B cell (primary cell): ENCODE data around the gene PARP8. TPM values are rescaled to one million over a fixed set of nuclear protein-coding genes. Genes with fewer than 3 reads are reported as not detected.

Experiments
- ATAC-seq: fragments of 200-7000 bp; cut with Tn5 transposase; one replicate; pipeline ENCODE4 v1.10.0; 2021; ENCODE audit warnings: low read depth, mild to moderate bottlenecking, moderate number of reproducible peaks, moderate library complexity
- CTCF ChIA-PET: fragments of 350-600 bp; sonication (Branson Sonifier 250); formaldehyde crosslinking; loops from one replicate; lab custom pipeline; 2021; ENCODE audit warnings: antibody characterized with exemption, inconsistent platforms; lab: Charles Lee
- POLR2A ChIA-PET: fragments of 350-600 bp; sonication (Branson Sonifier 250); formaldehyde crosslinking; loops from one replicate; lab custom pipeline; 2021; ENCODE audit warnings: antibody characterized with exemption; lab: Charles Lee
- DNase-seq: peaks from one replicate; pipeline ENCODE4 v3.0.0; 2013
- H2AFZ ChIP-seq: 2 replicates; pipeline ENCODE4 v1.6.1; 2012; ENCODE audit warnings: mild to moderate bottlenecking, low read depth, low read length; ENCODE audit not compliant: insufficient read depth, poor library complexity, severe bottlenecking
- H3K27ac ChIP-seq, 2 donors: 1 replicate in 1 of 2; 2 replicates in 1 of 2; pipeline ENCODE4 v1.5.1; 2012 to 2013; ENCODE audit warnings: low read length in 2 of 2, mild to moderate bottlenecking in 2 of 2, moderate library complexity in 1 of 2
- H3K27me3 ChIP-seq, 4 experiments: fragments of 200-600 bp in 1 of 4; sonication (generic) in 1 of 4; replicated peaks in 1 of 4; 1 replicate in 2 of 4; 2 replicates in 2 of 4; pipeline versions ENCODE4 v1.6.1 to v1.7.0; 2013 to 2016; ENCODE audit warnings: low read length in 3 of 4, mild to moderate bottlenecking in 2 of 4, mixed read lengths in 1 of 4, moderate library complexity in 1 of 4; ENCODE audit not compliant: insufficient read depth in 4 of 4, control insufficient read depth in 3 of 4; ENCODE audit errors: control extremely low read depth in 1 of 4
- H3K36me3 ChIP-seq, 2 experiments: replicated peaks in 1 of 2; 1 replicate in 1 of 2; 2 replicates in 1 of 2; pipeline versions ENCODE4 v1.6.1 to v1.7.1; 2013; ENCODE audit warnings: low read length in 1 of 2; ENCODE audit not compliant: insufficient read depth in 2 of 2, control insufficient read depth in 1 of 2; ENCODE audit errors: control extremely low read depth in 1 of 2, extremely low read depth in 1 of 2
- H3K4me1 ChIP-seq, 2 donors: fragments of 200-600 bp in 1 of 2; sonication (generic) in 1 of 2; 1 replicate in 1 of 2; 2 replicates in 1 of 2; pipeline versions ENCODE4 v1.5.1 to v1.6.1; 2013 to 2017; ENCODE audit warnings: low read length in 2 of 2; ENCODE audit not compliant: control insufficient read depth in 2 of 2, insufficient read depth in 2 of 2
- H3K4me2 ChIP-seq: replicated peaks from 2 replicates; pipeline ENCODE3; 2012; ENCODE audit warnings: mild to moderate bottlenecking, low read depth, low read length; ENCODE audit not compliant: poor library complexity, severe bottlenecking
- H3K4me3 ChIP-seq, 5 experiments: fragments of 200-600 bp in 1 of 5; sonication (generic) in 1 of 5; 1 replicate in 3 of 5; 2 replicates in 2 of 5; pipeline versions ENCODE4 v1.5.1 to v1.7.0; 2011 to 2016; ENCODE audit warnings: low read length in 4 of 5, mild to moderate bottlenecking in 4 of 5, low read depth in 2 of 5, control low read depth in 1 of 5, moderate library complexity in 1 of 5; ENCODE audit not compliant: insufficient read depth in 1 of 5; ENCODE audit errors: control extremely low read depth in 1 of 5, extremely low read depth in 1 of 5
- H3K79me2 ChIP-seq: fragments of 200-600 bp; sonication (generic); one replicate; pipeline ENCODE4 v1.6.0; 2016; ENCODE audit warnings: low read length; ENCODE audit not compliant: control insufficient read depth, insufficient read depth
- H3K9ac ChIP-seq: fragments of 200-600 bp; sonication (generic); 2 replicates; pipeline ENCODE4 v1.6.1; 2017; ENCODE audit warnings: mild to moderate bottlenecking, low read length, moderate library complexity
- H3K9me3 ChIP-seq, 3 donors: one replicate each; pipeline versions ENCODE4 v1.6.1 to v1.7.1; 2013; ENCODE audit warnings: low read length in 2 of 3; ENCODE audit not compliant: control insufficient read depth in 2 of 3, insufficient read depth in 1 of 3; ENCODE audit errors: control extremely low read depth in 1 of 3
- H4K20me1 ChIP-seq: 2 replicates; pipeline ENCODE4 v1.6.0; 2012; ENCODE audit warnings: mild to moderate bottlenecking, low read length; ENCODE audit not compliant: insufficient read depth, control insufficient read depth, poor library complexity, severe bottlenecking
- H3K27ac Mint-ChIP-seq: one replicate; pipeline ENCODE4 v1.8.0; 2021; ENCODE audit warnings: mixed read lengths
- H3K27me3 Mint-ChIP-seq: one replicate; pipeline ENCODE4 v1.8.0; 2021; ENCODE audit warnings: mixed read lengths
- H3K4me1 Mint-ChIP-seq: one replicate; pipeline ENCODE4 v1.8.0; 2021; ENCODE audit warnings: mixed read lengths
- H3K4me3 Mint-ChIP-seq: one replicate; pipeline ENCODE4 v1.8.0; 2021; ENCODE audit warnings: mixed read lengths
- H3K9me3 Mint-ChIP-seq: one replicate; pipeline ENCODE4 v1.8.0; 2022; ENCODE audit warnings: mixed read lengths; ENCODE audit not compliant: insufficient read depth
- CTCF ChIP-seq: fragments of 200-600 bp; IDR thresholded peaks from one replicate; pipeline ENCODE4 v1.8.0; 2022; ENCODE audit warnings: antibody characterized with exemption, mild to moderate bottlenecking
- EZH2 ChIP-seq: IDR thresholded peaks from 2 replicates; pipeline ENCODE4 v1.6.1; 2012; ENCODE audit warnings: borderline replicate concordance, low read depth, mild to moderate bottlenecking, moderate library complexity, low read length; ENCODE audit not compliant: insufficient read depth, poor library complexity, severe bottlenecking
- WGBS: methylation state at CpG from one replicate; pipeline ENCODE4 v1.1.5; 2013; ENCODE audit warnings: missing lambda C conversion rate; ENCODE audit not compliant: insufficient coverage; 5-methylcytosine and 5-hydroxymethylcytosine counted together
- intact Hi-C: fragments of 100-400 bp; cut with micrococcal nuclease; formaldehyde crosslinking; loops from one replicate; pipeline ENCODE4 v1.10.0; 2022
- polyA plus RNA-seq: library from polyadenylated mRNA; depleted of rRNA; stranded (reverse); fragments of >200 nt; gene quantifications from 2 replicates; pipeline ENCODE4 v1.2.3, GENCODE V29; 2012
- total RNA-seq, 2 donors: library from RNA; stranded (reverse); fragments of 120-200 nt in 1 of 2; gene quantifications; 1 replicate in 1 of 2; 2 replicates in 1 of 2; pipeline versions ENCODE4 v1.2.3 to v1.2.4, GENCODE V29; 2013 to 2022

The PARP8 gene
- total and polyA plus RNA-seq, 2 donors (not counting 1 experiment from before 2014, with no cell fraction given) = 36.2 to 83.6 TPM

- Histone ChIP-seq H3K36me3 (no peaks in the 10 kb centered on the region), H4K20me1 (peaks cover 12% of the 10 kb centered on the region), H2AFZ (no peak overlapping the region), H3K27me3 (no peaks in the 10 kb centered on the region), H3K4me1 (peaks cover 16 to 22% of the 10 kb centered on the region in 2 donors), H3K9me3 (no peaks in the 10 kb centered on the region), H3K4me3 (no peak overlapping the region), H3K9ac (no peak overlapping the region), H3K79me2 (peaks cover 69% of the 10 kb centered on the region), H3K4me2 (no peak overlapping the region), H3K27ac (no peak overlapping the region)
- TF ChIP-seq EZH2 (no peak), CTCF (no peak)
- intact Hi-C loops = loop anchor here (5.0 kb wide), 1 partner anchor 299 kb away; the partner anchor contains the start of gene EMB
- H3K27ac Mint-ChIP-seq = no peak overlapping the region
- ChIA-PET POLR2A (no interaction called here), CTCF (interaction anchor here (0.7 to 1.1 kb wide), 4 partner anchors 8 to 87 kb away, joined by 3 to 6 read pairs (median 6); no protein-coding TSS in a partner anchor)
- no CpG with 5 or more reads among the region's 4 CpGs for WGBS
- ATAC-seq (no peak), DNase-seq (no peak)
- H3K27me3 Mint-ChIP-seq = no peaks in the 10 kb centered on the region
- no peaks in the 10 kb centered on the region for H3K9me3 Mint-ChIP-seq
- no peak overlapping the region for H3K4me3 Mint-ChIP-seq
- H3K4me1 Mint-ChIP-seq = peaks cover 40% of the 10 kb centered on the region
Observed at GRCh38 chr5:50740832-50741231, 74.4 kb downstream of the PARP8 start.

- peaks cover 6% of the 10 kb centered on the region for H4K20me1 ChIP-seq
- DNase-seq (peak; percentile 34), ATAC-seq (peak; percentile 39)
- Mint-ChIP-seq H3K27ac (peak overlapping the region; percentile 67), H3K27me3 (no peaks in the 10 kb centered on the region), H3K9me3 (no peaks in the 10 kb centered on the region), H3K4me3 (peak overlapping the region; percentile 87), H3K4me1 (peaks cover 52% of the 10 kb centered on the region)
- peak overlapping the region; percentile 61 for H3K9ac ChIP-seq
- no peaks in the 10 kb centered on the region for H3K9me3 ChIP-seq
- CTCF ChIA-PET = no interaction called here
- peak overlapping the region; percentile 77 for H3K4me2 ChIP-seq
- TF ChIP-seq EZH2 (no peak), CTCF (no peak)
- no CpG with 5 or more reads among the region's 2 CpGs for whole genome bisulfite sequencing
- H3K36me3 ChIP-seq = no peaks in the 10 kb centered on the region
- H3K4me1 ChIP-seq = peaks cover 16 to 22% of the 10 kb centered on the region in 2 donors
- H3K27ac ChIP-seq = peak overlapping the region in 1 of 2 donors; percentile 61
- POLR2A ChIA-PET = no interaction called here
- peak overlapping the region; percentile 35 for H2AFZ ChIP-seq
- no peaks in the 10 kb centered on the region for H3K27me3 ChIP-seq
- H3K4me3 ChIP-seq = peak overlapping the region in 4 of 5 experiments; percentile 14 to 61 (median 36)
- H3K79me2 ChIP-seq = peaks cover 76% of the 10 kb centered on the region
- intact Hi-C loops = loop anchor here (5.0 kb wide), 1 partner anchor 302 kb away; the partner anchor contains the start of gene EMB
Observed at GRCh38 chr5:50744776-50745175, 78.3 kb downstream of the PARP8 start.
